ENCODE results near the gene GTSF1L. TPM values are rescaled to one million over a fixed set of nuclear protein-coding genes. Genes with fewer than 3 reads are reported as not detected.

Gene GTSF1L
- polyA plus RNA-seq, 2 donors = not detected

DNA sequence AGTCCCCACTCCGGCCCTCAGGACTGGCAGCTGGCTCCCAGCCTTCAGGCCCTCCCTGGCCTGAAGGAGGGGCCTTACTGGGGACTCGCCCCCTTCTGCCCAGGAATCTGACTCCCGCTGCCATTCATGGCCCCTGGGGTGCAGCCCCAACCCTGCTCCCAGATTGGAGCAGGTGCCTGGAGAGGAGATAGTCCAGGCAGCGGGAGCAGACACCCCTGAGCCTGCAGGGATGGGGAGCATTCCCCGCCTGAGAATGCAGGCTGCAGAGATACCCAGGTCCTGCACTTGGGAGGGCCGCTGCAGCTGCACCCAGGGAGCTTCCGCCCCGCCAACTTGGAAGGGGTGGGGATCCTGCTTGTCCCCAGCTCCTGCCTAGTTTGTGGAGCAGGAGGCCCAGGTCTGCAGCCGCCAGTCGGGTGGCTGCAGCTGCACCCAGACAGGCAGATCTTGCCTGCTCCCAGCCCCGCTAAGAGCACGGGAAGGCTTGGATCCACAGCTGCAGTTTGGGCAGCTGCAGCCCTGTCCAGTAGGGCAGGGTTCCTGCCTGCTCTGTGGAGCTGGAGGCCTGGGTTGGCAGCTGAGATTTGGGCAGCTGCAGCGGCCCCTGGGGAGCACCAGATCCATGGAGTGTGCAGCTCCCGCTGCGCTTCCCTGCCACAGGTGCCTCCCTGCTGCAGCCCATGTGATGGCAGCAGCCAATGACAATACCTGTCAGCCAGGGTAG is 5.2 kb downstream of the GTSF1L start:
- Histone ChIP-seq H3K9me3 (ENCODE audit: control insufficient read depth in 2 of 2, insufficient read depth in 1 of 2, low read depth in 1 of 2, low read length in 1 of 2) (peaks cover 0 to 6% of the 10 kb centered on the region in 2 donors), H3K27me3 (ENCODE audit: control insufficient read depth in 1 of 2, insufficient read depth in 2 of 2, low read length in 2 of 2) (no peaks in the 10 kb centered on the region), H3K4me3 (ENCODE audit: low read depth in 1 of 2, low read length in 2 of 2) (no peak overlapping the region), H3K27ac (ENCODE audit: low read depth in 2 of 2, low read length in 1 of 2) (no peak overlapping the region), H3K4me1 (ENCODE audit: control insufficient read depth in 2 of 2, insufficient read depth in 2 of 2, low read length in 1 of 2) (no peaks in the 10 kb centered on the region), H3K36me3 (ENCODE audit: control insufficient read depth in 2 of 2, insufficient read depth in 2 of 2, low read length in 1 of 2) (no peaks in the 10 kb centered on the region)
- WGBS, 2 donors = 36 to 40% methylated on average over 15 of the region's 15 CpGs

DNA sequence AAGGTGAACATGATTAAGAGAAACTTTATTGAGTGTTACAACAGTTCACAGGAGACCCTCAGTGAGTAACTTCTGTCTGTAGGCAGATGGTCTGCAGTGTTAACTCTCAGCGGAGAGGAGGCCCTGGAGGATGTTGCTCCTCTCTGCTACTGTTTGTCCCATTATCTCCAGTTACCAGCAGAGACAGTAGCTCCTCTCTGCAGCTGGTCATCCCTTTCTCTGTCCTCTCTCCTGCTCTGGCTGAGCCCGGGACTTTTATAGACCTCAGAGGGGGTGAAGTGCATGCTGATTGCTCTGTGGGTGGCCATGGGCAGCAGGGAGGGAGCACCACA is 5.7 kb downstream of the GTSF1L start:
- H3K27me3 ChIP-seq (ENCODE audit: control insufficient read depth in 1 of 2, insufficient read depth in 2 of 2, low read length in 2 of 2) = no peaks in the 10 kb centered on the region
- H3K9me3 ChIP-seq (ENCODE audit: control insufficient read depth in 2 of 2, insufficient read depth in 1 of 2, low read depth in 1 of 2, low read length in 1 of 2) = peaks cover 0 to 6% of the 10 kb centered on the region in 2 donors
- no peaks in the 10 kb centered on the region for H3K36me3 ChIP-seq (ENCODE audit: control insufficient read depth in 2 of 2, insufficient read depth in 2 of 2, low read length in 1 of 2)
- no peaks in the 10 kb centered on the region for H3K4me1 ChIP-seq (ENCODE audit: control insufficient read depth in 2 of 2, insufficient read depth in 2 of 2, low read length in 1 of 2)
- H3K4me3 ChIP-seq (ENCODE audit: low read depth in 1 of 2, low read length in 2 of 2) = no peak overlapping the region
- no peak overlapping the region for H3K27ac ChIP-seq (ENCODE audit: low read depth in 2 of 2, low read length in 1 of 2)
- WGBS, 2 donors = 0 to 21% methylated on average over 2 of the region's 2 CpGs

GRCh38 chr20:43720007-43720406 is 6.8 kb downstream of the GTSF1L start:
- WGBS, 2 donors = 87 to 89% methylated on average over 1 of the region's 1 CpG
- Histone ChIP-seq H3K4me1 (ENCODE audit: control insufficient read depth in 2 of 2, insufficient read depth in 2 of 2, low read length in 1 of 2) (no peaks in the 10 kb centered on the region), H3K9me3 (ENCODE audit: control insufficient read depth in 2 of 2, insufficient read depth in 1 of 2, low read depth in 1 of 2, low read length in 1 of 2) (peaks cover 0 to 6% of the 10 kb centered on the region in 2 donors), H3K4me3 (ENCODE audit: low read depth in 1 of 2, low read length in 2 of 2) (no peak overlapping the region), H3K27ac (ENCODE audit: low read depth in 2 of 2, low read length in 1 of 2) (no peak overlapping the region), H3K36me3 (ENCODE audit: control insufficient read depth in 2 of 2, insufficient read depth in 2 of 2, low read length in 1 of 2) (no peaks in the 10 kb centered on the region), H3K27me3 (ENCODE audit: control insufficient read depth in 1 of 2, insufficient read depth in 2 of 2, low read length in 2 of 2) (no peaks in the 10 kb centered on the region)

GRCh38 chr20:43717616-43717995 is 9.2 kb downstream of the GTSF1L start:
- H3K27ac ChIP-seq (ENCODE audit: low read depth in 2 of 2, low read length in 1 of 2) = no peak overlapping the region
- no peaks in the 10 kb centered on the region for H3K4me1 ChIP-seq (ENCODE audit: control insufficient read depth in 2 of 2, insufficient read depth in 2 of 2, low read length in 1 of 2)
- no peaks in the 10 kb centered on the region for H3K27me3 ChIP-seq (ENCODE audit: control insufficient read depth in 1 of 2, insufficient read depth in 2 of 2, low read length in 2 of 2)
- H3K4me3 ChIP-seq (ENCODE audit: low read depth in 1 of 2, low read length in 2 of 2) = no peak overlapping the region
- peaks cover 0 to 6% of the 10 kb centered on the region in 2 donors for H3K9me3 ChIP-seq (ENCODE audit: control insufficient read depth in 2 of 2, insufficient read depth in 1 of 2, low read depth in 1 of 2, low read length in 1 of 2)
- no peaks in the 10 kb centered on the region for H3K36me3 ChIP-seq (ENCODE audit: control insufficient read depth in 2 of 2, insufficient read depth in 2 of 2, low read length in 1 of 2)
- WGBS, 2 donors = 76 to 84% methylated on average over 4 of the region's 4 CpGs

DNA sequence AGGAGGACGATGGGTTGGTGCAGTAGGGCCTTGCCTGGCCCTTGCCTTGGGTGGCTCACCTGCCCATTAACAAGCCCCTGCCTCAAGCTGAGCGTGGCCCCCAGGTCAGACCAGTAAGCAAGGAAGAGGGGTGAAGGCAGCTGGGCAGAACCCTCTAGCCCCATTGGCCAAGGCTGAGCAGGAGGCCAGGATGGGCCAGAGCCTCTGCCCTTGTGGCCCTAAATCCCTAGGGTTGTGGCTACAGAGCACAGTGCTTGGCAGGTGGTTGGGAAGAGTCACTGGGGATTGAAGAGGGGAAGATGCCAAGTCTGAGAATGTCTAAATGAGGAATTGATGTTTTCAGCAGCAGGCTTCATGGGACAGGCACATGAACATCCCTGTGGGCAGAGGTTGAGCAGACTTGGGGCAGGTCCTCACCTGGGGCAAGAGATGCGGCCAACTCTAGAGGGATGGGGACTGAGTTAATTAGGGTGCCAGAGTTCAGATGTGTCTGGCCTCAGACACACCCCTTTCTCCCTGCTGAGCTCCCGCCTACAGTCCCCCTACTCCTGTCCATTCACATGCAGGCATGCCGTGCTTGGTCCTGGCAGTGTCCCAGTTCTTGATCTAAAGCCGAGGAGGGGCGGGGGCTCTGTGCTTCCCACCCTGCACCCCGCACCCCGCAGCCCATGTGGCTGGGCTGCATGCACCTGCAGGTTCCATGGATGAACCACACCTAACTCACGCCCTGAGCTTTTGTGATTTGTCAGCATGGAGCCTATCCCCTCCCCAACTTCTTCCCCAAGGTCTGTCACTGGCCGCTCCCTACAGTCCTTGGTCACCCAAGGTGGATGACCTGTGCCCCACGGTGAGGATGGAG is 9.8 kb downstream of the GTSF1L start:
- WGBS, 2 donors = 81 to 83% methylated on average over 12 of the region's 12 CpGs
- Histone ChIP-seq H3K27me3 (ENCODE audit: control insufficient read depth in 1 of 2, insufficient read depth in 2 of 2, low read length in 2 of 2) (no peaks in the 10 kb centered on the region), H3K27ac (ENCODE audit: low read depth in 2 of 2, low read length in 1 of 2) (no peak overlapping the region), H3K36me3 (ENCODE audit: control insufficient read depth in 2 of 2, insufficient read depth in 2 of 2, low read length in 1 of 2) (no peaks in the 10 kb centered on the region), H3K4me3 (ENCODE audit: low read depth in 1 of 2, low read length in 2 of 2) (no peak overlapping the region), H3K9me3 (ENCODE audit: control insufficient read depth in 2 of 2, insufficient read depth in 1 of 2, low read depth in 1 of 2, low read length in 1 of 2) (peaks cover 0 to 6% of the 10 kb centered on the region in 2 donors), H3K4me1 (ENCODE audit: control insufficient read depth in 2 of 2, insufficient read depth in 2 of 2, low read length in 1 of 2) (no peaks in the 10 kb centered on the region)

- no peak overlapping the region for H3K4me3 ChIP-seq (ENCODE audit: low read depth in 1 of 2, low read length in 2 of 2)
- H3K36me3 ChIP-seq (ENCODE audit: control insufficient read depth in 2 of 2, insufficient read depth in 2 of 2, low read length in 1 of 2) = no peaks in the 10 kb centered on the region
- no peak overlapping the region for H3K27ac ChIP-seq (ENCODE audit: low read depth in 2 of 2, low read length in 1 of 2)
- no peaks in the 10 kb centered on the region for H3K27me3 ChIP-seq (ENCODE audit: control insufficient read depth in 1 of 2, insufficient read depth in 2 of 2, low read length in 2 of 2)
- no peaks in the 10 kb centered on the region for H3K4me1 ChIP-seq (ENCODE audit: control insufficient read depth in 2 of 2, insufficient read depth in 2 of 2, low read length in 1 of 2)
- peaks cover 0 to 6% of the 10 kb centered on the region in 2 donors for H3K9me3 ChIP-seq (ENCODE audit: control insufficient read depth in 2 of 2, insufficient read depth in 1 of 2, low read depth in 1 of 2, low read length in 1 of 2)
- 90 to 92% methylated on average over 4 of the region's 4 CpGs for WGBS, 2 donors
Measured at GRCh38 chr20:43716123-43716522, 10.7 kb downstream of the GTSF1L start.

GRCh38 chr20:43715511-43715910 is 11.3 kb downstream of the GTSF1L start:
- H3K27ac ChIP-seq (ENCODE audit: low read depth in 2 of 2, low read length in 1 of 2) = no peak overlapping the region
- peaks cover 0 to 6% of the 10 kb centered on the region in 2 donors for H3K9me3 ChIP-seq (ENCODE audit: control insufficient read depth in 2 of 2, insufficient read depth in 1 of 2, low read depth in 1 of 2, low read length in 1 of 2)
- no peaks in the 10 kb centered on the region for H3K4me1 ChIP-seq (ENCODE audit: control insufficient read depth in 2 of 2, insufficient read depth in 2 of 2, low read length in 1 of 2)
- H3K36me3 ChIP-seq (ENCODE audit: control insufficient read depth in 2 of 2, insufficient read depth in 2 of 2, low read length in 1 of 2) = no peaks in the 10 kb centered on the region
- H3K4me3 ChIP-seq (ENCODE audit: low read depth in 1 of 2, low read length in 2 of 2) = no peak overlapping the region
- 91 to 94% methylated on average over 6 of the region's 6 CpGs for WGBS, 2 donors
- no peaks in the 10 kb centered on the region for H3K27me3 ChIP-seq (ENCODE audit: control insufficient read depth in 1 of 2, insufficient read depth in 2 of 2, low read length in 2 of 2)

GRCh38 chr20:43715044-43715443 is 11.8 kb downstream of the GTSF1L start:
- 97 to 98% methylated on average over 9 of the region's 9 CpGs for WGBS, 2 donors
- no peaks in the 10 kb centered on the region for H3K36me3 ChIP-seq (ENCODE audit: control insufficient read depth in 2 of 2, insufficient read depth in 2 of 2, low read length in 1 of 2)
- H3K9me3 ChIP-seq (ENCODE audit: control insufficient read depth in 2 of 2, insufficient read depth in 1 of 2, low read depth in 1 of 2, low read length in 1 of 2) = peaks cover 0 to 5% of the 10 kb centered on the region in 2 donors

GRCh38 chr20:43711098-43711654 is 15.6 kb downstream of the GTSF1L start:
- Histone ChIP-seq H3K27me3 (ENCODE audit: control insufficient read depth in 1 of 2, insufficient read depth in 2 of 2, low read length in 2 of 2) (no peaks in the 10 kb centered on the region), H3K9me3 (ENCODE audit: control insufficient read depth in 2 of 2, insufficient read depth in 1 of 2, low read depth in 1 of 2, low read length in 1 of 2) (no peaks in the 10 kb centered on the region), H3K4me3 (ENCODE audit: low read depth in 1 of 2, low read length in 2 of 2) (no peak overlapping the region), H3K4me1 (ENCODE audit: control insufficient read depth in 2 of 2, insufficient read depth in 2 of 2, low read length in 1 of 2) (no peaks in the 10 kb centered on the region), H3K36me3 (ENCODE audit: control insufficient read depth in 2 of 2, insufficient read depth in 2 of 2, low read length in 1 of 2) (no peaks in the 10 kb centered on the region), H3K27ac (ENCODE audit: low read depth in 2 of 2, low read length in 1 of 2) (no peak overlapping the region)
- WGBS, 2 donors = 90 to 92% methylated on average over 15 of the region's 15 CpGs

More at GRCh38 chr20:43715044-43715443, 11.8 kb downstream of the GTSF1L start:
- H3K27me3 ChIP-seq (ENCODE audit: control insufficient read depth in 1 of 2, insufficient read depth in 2 of 2, low read length in 2 of 2) = no peaks in the 10 kb centered on the region
- no peaks in the 10 kb centered on the region for H3K4me1 ChIP-seq (ENCODE audit: control insufficient read depth in 2 of 2, insufficient read depth in 2 of 2, low read length in 1 of 2)
- H3K4me3 ChIP-seq (ENCODE audit: low read depth in 1 of 2, low read length in 2 of 2) = no peak overlapping the region
- no peak overlapping the region for H3K27ac ChIP-seq (ENCODE audit: low read depth in 2 of 2, low read length in 1 of 2)
